ENCODE data around the gene BMPER.

BMPER gene

GRCh38 chr7:34191771-34192479, 286.6 kb downstream of the BMPER start:
- no peak for DNase-seq

- no peak for DNase-seq
Observed at GRCh38 chr7:34192906-34193305, 287.6 kb downstream of the BMPER start.

DNA sequence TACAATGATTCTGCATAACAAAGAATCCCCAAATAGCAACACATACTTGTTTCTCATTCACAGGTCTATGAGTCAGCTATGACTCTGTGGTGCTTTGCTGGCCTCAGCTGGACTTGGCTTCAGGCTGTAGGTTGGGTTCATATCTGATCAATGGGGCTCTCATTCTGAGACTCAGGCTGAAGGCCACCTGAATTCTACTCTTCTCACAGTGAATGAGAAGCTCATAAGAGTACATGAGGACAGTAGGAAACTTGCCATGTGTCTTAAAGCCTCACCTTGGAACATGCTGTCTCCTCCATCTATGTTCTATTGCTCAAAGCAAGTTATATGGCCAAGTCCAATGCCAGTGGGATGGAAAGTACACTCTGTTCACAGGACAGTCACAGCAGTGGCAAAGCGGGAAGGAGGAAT, 292.9 kb downstream of the BMPER start:
- no peak for DNase-seq

All from GDM1 (cell line).